A549 (cell line): ENCODE measurements around the gene F2R. TPM values are rescaled to one million over a fixed set of nuclear protein-coding genes. Genes with fewer than 3 reads are reported as not detected.

Source experiments
- ATAC-seq, 2 experiments: fragments of 200-7000 bp in 1 of 2; fragments of >200 bp in 1 of 2; cut with Nextera tagmentation in 1 of 2; cut with Tn5 transposase in 1 of 2; 3 replicates each; pipeline versions ENCODE4 v1.8.0 to v1.9.1; 2018 to 2020; ENCODE audit warnings: mild to moderate bottlenecking in 1 of 2, moderate library complexity in 1 of 2
- CTCF ChIA-PET: fragments of 300-600 bp; sonication (Branson Sonifier 250); formaldehyde crosslinking; extraction: SDS; loops from one replicate; lab custom pipeline; 2021; ENCODE audit warnings: antibody characterized with exemption, inconsistent platforms; lab: Yijun Ruan, JAX
- POLR2A ChIA-PET: fragments of 350-600 bp; formaldehyde crosslinking; extraction: SDS; loops from one replicate; lab custom pipeline; 2021; ENCODE audit warnings: antibody characterized with exemption, inconsistent platforms; lab: Yijun Ruan, JAX
- DNase-seq, 2 experiments: peaks; one replicate each; pipeline versions ENCODE4 v3.0.0 to v3.0.0-alpha.2; 2011 to 2016; ENCODE audit warnings: low read depth in 1 of 2, low spot score in 1 of 2
- FAIRE-seq: peaks from 2 replicates; lab custom pipeline; 2011; peaks lifted over from hg19 to GRCh38; lab: Jason Lieb, UNC
- H3K27ac ChIP-seq, 2 experiments: fragments of >200 bp; sonication (Bioruptor Twin); formaldehyde crosslinking; 3 replicates each; pipeline ENCODE4 v1.5.1; 2016 to 2017
- H3K4me1 ChIP-seq: fragments of >200 bp; sonication (Bioruptor Twin); formaldehyde crosslinking; 3 replicates; pipeline ENCODE4 v1.6.1; 2016
- H3K4me2 ChIP-seq: fragments of >200 bp; sonication (Bioruptor Twin); formaldehyde crosslinking; 3 replicates; pipeline ENCODE4 v1.6.1; 2016
- H3K4me3 ChIP-seq: fragments of >200 bp; sonication (Bioruptor Twin); formaldehyde crosslinking; 3 replicates; pipeline ENCODE4 v1.5.1; 2016
- H3K9me3 ChIP-seq: fragments of >200 bp; sonication (Bioruptor Twin); formaldehyde crosslinking; 3 replicates; pipeline ENCODE4 v1.6.1; 2016
- BHLHE40 ChIP-seq: IDR thresholded peaks from 2 replicates; pipeline ENCODE4 v1.6.1; 2012; ENCODE audit warnings: low read depth, low read length, inconsistent platforms
- CHD2 ChIP-seq: fragments of 150-350 bp; IDR thresholded peaks from 2 replicates; pipeline ENCODE4 v1.6.1; 2014; ENCODE audit warnings: low read length; ENCODE audit not compliant: partially characterized antibody
- FOXS1 ChIP-seq: fragments of 250-450 bp; sonication (Bioruptor Pico); IDR thresholded peaks from 2 replicates; pipeline ENCODE4 v1.5.0; 2020; ENCODE audit warnings: mild to moderate bottlenecking, moderate library complexity
- GATA3 ChIP-seq: IDR thresholded peaks from 2 replicates; pipeline ENCODE4 v1.6.1; 2012; ENCODE audit warnings: borderline replicate concordance
- HEYL ChIP-seq: fragments of 250-450 bp; sonication (Bioruptor Pico); IDR thresholded peaks from 2 replicates; pipeline ENCODE4 v1.8.0; 2021; ENCODE audit warnings: mild to moderate bottlenecking, moderate library complexity
- HMGXB4 ChIP-seq: fragments of 250-450 bp; sonication (Bioruptor Pico); IDR thresholded peaks from 2 replicates; pipeline ENCODE4 v1.5.0; 2021; ENCODE audit warnings: mild to moderate bottlenecking, moderate library complexity, borderline replicate concordance
- HOXB5 ChIP-seq: fragments of 250-450 bp; sonication (Bioruptor Pico); IDR thresholded peaks from 2 replicates; pipeline ENCODE4 v1.5.0; 2020; ENCODE audit warnings: mild to moderate bottlenecking, moderate library complexity
- JUN ChIP-seq, 2 experiments: fragments of >200 bp; sonication (Bioruptor Twin); formaldehyde crosslinking; IDR thresholded peaks; 2 replicates in 1 of 2; 3 replicates in 1 of 2; pipeline ENCODE4 v1.6.1; 2016 to 2017
- JUNB ChIP-seq: fragments of >200 bp; sonication (Bioruptor Twin); formaldehyde crosslinking; IDR thresholded peaks from 2 replicates; pipeline ENCODE4 v1.6.1; 2016
- MAFK ChIP-seq: fragments of 450-650 bp; IDR thresholded peaks from 2 replicates; pipeline ENCODE4 v1.6.1; 2014; ENCODE audit not compliant: partially characterized antibody
- NFE2L2 ChIP-seq: fragments of 150-350 bp; conservative IDR thresholded peaks from 2 replicates; pipeline ENCODE4 v1.6.1; 2014; ENCODE audit warnings: low read length
- POLR2A ChIP-seq: IDR thresholded peaks from 2 replicates; pipeline ENCODE4 v1.6.1; 2012; ENCODE audit warnings: mild to moderate bottlenecking, low read length
- RFX5 ChIP-seq: fragments of 450-650 bp; IDR thresholded peaks from 2 replicates; pipeline ENCODE4 v1.7.1; 2014; ENCODE audit warnings: antibody characterized with exemption, mild to moderate bottlenecking, moderate library complexity
- SMC3 ChIP-seq: fragments of >200 bp; sonication (Bioruptor Twin); formaldehyde crosslinking; IDR thresholded peaks from 3 replicates; pipeline ENCODE4 v1.6.1; 2018; ENCODE audit warnings: inconsistent platforms
- TP53 ChIP-seq: fragments of 250-450 bp; sonication (Bioruptor Pico); IDR thresholded peaks from 2 replicates; pipeline ENCODE4 v1.5.0; 2021; ENCODE audit warnings: mild to moderate bottlenecking, moderate library complexity
- USF2 ChIP-seq: fragments of 450-650 bp; IDR thresholded peaks from 2 replicates; pipeline ENCODE4 v1.6.1; 2014; ENCODE audit warnings: antibody characterized with exemption
- ZFP36 ChIP-seq: fragments of 450-650 bp; IDR thresholded peaks from 2 replicates; pipeline ENCODE4 v1.6.1; 2014; ENCODE audit warnings: borderline replicate concordance; ENCODE audit not compliant: partially characterized antibody
- WGBS: methylation state at CpG from one replicate; pipeline ENCODE4 v1.1.6; 2017; ENCODE audit errors: missing lambda C conversion rate; 5-methylcytosine and 5-hydroxymethylcytosine counted together
- polyA plus RNA-seq, 4 experiments: library from polyadenylated mRNA; depleted of rRNA in 3 of 4; stranded (reverse); fragments of >200 nt; fragmentation: RNase III in 1 of 4; extraction: RNeasy Plus Mini Kit Qiagen cat#74134 plus additional on column Dnase treatment in 1 of 4; gene quantifications; 2 replicates in 3 of 4; 3 replicates in 1 of 4; pipeline ENCODE4 v1.2.3, GENCODE V29; 2011 to 2017
- TF ChIP-seq, protein P1 (sequence below): IDR thresholded peaks from 2 replicates; pipeline ENCODE4 v1.6.1; 2012
- TF ChIP-seq, protein P2 (sequence below): fragments of 150-350 bp; IDR thresholded peaks from 2 replicates; pipeline ENCODE4 v1.6.1; 2014; ENCODE audit warnings: low read depth, mild to moderate bottlenecking, low read length

The F2R gene
- polyA plus RNA-seq, 2 of the 4 experiments (the other 2 are of a cell fraction), result 30.4 to 114 TPM

DNA sequence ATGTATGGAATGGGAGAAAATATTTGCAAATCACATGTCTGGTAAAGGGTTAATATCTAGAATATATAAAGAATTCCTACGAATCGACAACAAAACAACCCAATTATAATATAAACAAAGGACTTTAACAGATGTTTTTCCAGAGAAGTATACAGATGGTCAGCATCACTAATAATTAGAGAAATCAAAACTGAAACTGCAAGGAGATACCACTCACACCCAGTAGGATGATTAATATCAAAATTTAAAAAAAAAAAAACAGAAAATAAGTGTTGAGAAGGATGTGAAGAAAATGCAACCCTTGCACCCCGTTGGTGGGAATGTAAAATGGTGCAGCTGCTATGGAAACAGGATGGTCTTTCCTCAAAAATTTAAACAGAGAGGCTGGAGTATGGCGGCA is 34.6 kb upstream of the F2R start:
- Histone ChIP-seq H3K27ac (no peak overlapping the region), H3K4me3 (no peak overlapping the region), H3K9me3 (no peaks in the 10 kb centered on the region), H3K4me2 (no peak overlapping the region), H3K4me1 (no peaks in the 10 kb centered on the region)
- CTCF ChIA-PET, result interaction anchor here (0.9 to 1.5 kb wide), 2 partner anchors 35 to 93 kb away, joined by 3 to 7 read pairs; no protein-coding TSS in a partner anchor
- TF ChIP-seq, protein P1, sequence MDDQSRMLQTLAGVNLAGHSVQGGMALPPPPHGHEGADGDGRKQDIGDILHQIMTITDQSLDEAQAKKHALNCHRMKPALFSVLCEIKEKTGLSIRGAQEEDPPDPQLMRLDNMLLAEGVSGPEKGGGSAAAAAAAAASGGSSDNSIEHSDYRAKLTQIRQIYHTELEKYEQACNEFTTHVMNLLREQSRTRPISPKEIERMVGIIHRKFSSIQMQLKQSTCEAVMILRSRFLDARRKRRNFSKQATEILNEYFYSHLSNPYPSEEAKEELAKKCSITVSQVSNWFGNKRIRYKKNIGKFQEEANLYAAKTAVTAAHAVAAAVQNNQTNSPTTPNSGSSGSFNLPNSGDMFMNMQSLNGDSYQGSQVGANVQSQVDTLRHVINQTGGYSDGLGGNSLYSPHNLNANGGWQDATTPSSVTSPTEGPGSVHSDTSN, result no peak
- TF ChIP-seq HOXB5 (CRISPR knock-in tag) (no peak), JUNB (no peak)
- TF ChIP-seq, protein P2, sequence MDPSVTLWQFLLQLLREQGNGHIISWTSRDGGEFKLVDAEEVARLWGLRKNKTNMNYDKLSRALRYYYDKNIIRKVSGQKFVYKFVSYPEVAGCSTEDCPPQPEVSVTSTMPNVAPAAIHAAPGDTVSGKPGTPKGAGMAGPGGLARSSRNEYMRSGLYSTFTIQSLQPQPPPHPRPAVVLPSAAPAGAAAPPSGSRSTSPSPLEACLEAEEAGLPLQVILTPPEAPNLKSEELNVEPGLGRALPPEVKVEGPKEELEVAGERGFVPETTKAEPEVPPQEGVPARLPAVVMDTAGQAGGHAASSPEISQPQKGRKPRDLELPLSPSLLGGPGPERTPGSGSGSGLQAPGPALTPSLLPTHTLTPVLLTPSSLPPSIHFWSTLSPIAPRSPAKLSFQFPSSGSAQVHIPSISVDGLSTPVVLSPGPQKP, result no peak
- 62% methylated on average over 4 of the region's 4 CpGs for WGBS
- FAIRE-seq, result no peak
- DNase-seq, result no peak
- POLR2A ChIA-PET, result no interaction called here
- no peak for ATAC-seq

GRCh38 chr5:76682387-76682786 is 33.5 kb upstream of the F2R start:
- H3K4me1 ChIP-seq, result no peaks in the 10 kb centered on the region
- no peaks in the 10 kb centered on the region for H3K9me3 ChIP-seq
- FAIRE-seq (no peak), DNase-seq (no peak), ATAC-seq (no peak)
- POLR2A ChIA-PET, result no interaction called here
- H3K4me2 ChIP-seq, result no peak overlapping the region
- CTCF ChIA-PET, result interaction anchor here (0.7 to 0.9 kb wide), 3 partner anchors 36 to 932 kb away, joined by 3 read pairs; no protein-coding TSS in a partner anchor
- no peak overlapping the region for H3K27ac ChIP-seq
- no peak for TF ChIP-seq SMC3
- TF ChIP-seq TP53 (CRISPR knock-in tag), result no peak
- TF ChIP-seq JUN (IDR thresholded peaks at IDR 0.05), result no peak
- TF ChIP-seq JUNB, result no peak
- no peak for TF ChIP-seq HMGXB4 (CRISPR knock-in tag)
- no peak for TF ChIP-seq GATA3
- no peak for TF ChIP-seq NFE2L2
- TF ChIP-seq POLR2A, result no peak
- TF ChIP-seq ZFP36, result no peak
- no peak for TF ChIP-seq RFX5
- no peak for TF ChIP-seq USF2
- no peak for TF ChIP-seq HEYL (CRISPR knock-in tag)
- TF ChIP-seq MAFK, result no peak
- TF ChIP-seq BHLHE40, result no peak
- TF ChIP-seq CHD2, result no peak
- no peak for TF ChIP-seq FOXS1 (CRISPR knock-in tag)
- 70% methylated on average over 2 of the region's 2 CpGs for WGBS
- no peak overlapping the region for H3K4me3 ChIP-seq
